ENCODE measurements around the gene PICALM. TPM values are rescaled to one million over a fixed set of nuclear protein-coding genes. Genes with fewer than 3 reads are reported as not detected.

Gene PICALM
- total and polyA plus RNA-seq, 2 of the 4 experiments (the other 2 are of a cell fraction): 235 to 453 TPM

- Histone ChIP-seq H3K4me1 (ENCODE audit: control insufficient read depth, insufficient read depth, low read length) (peaks cover 8% of the 10 kb centered on the region), H2BK5ac (ENCODE audit: low read depth, low read length, poor library complexity, severe bottlenecking) (peak overlapping the region; percentile 69), H2AK5ac (ENCODE audit: low read depth, low read length) (0 out of 2 replicates have a peak overlapping the region, but pooled peaks have one; percentile 33), H2BK20ac (ENCODE audit: low read depth, low read length) (no peak overlapping the region), H3K79me1 (ENCODE audit: low read depth in 1 of 2, low read length in 2 of 2) (peaks cover 12 to 61% of the 10 kb centered on the region in 2 experiments), H3K36me3 (ENCODE audit: control insufficient read depth, insufficient read depth, low read length) (peaks cover 24% of the 10 kb centered on the region), H3K4ac (ENCODE audit: low read depth, low read length) (no peak overlapping the region), H3K56ac (ENCODE audit: extremely low read depth, insufficient read depth, low read length) (no peak overlapping the region), H4K20me1 (ENCODE audit: insufficient read depth, low read length) (peaks cover 30% of the 10 kb centered on the region), H3K18ac (ENCODE audit: low read depth, low read length) (no peak overlapping the region), H3K9ac (ENCODE audit: low read depth, low read length) (no peak overlapping the region; the same call in 1 of the 2 replicates), H3K23ac (ENCODE audit: low read depth, low read length) (0 out of 2 replicates have a peak overlapping the region, but pooled peaks have one; percentile 70), H2AK9ac (replicated peaks; ENCODE audit: low read depth, low read length, poor library complexity) (no peak overlapping the region), H3K14ac (replicated peaks; ENCODE audit: low read depth, low read length) (0 out of 2 replicates have a peak overlapping the region, but pooled peaks have one; percentile 58), H4K91ac (ENCODE audit: insufficient read depth, low read depth, low read length) (no peak overlapping the region), H2BK15ac (ENCODE audit: low read depth, low read length) (0 out of 3 replicates have a peak overlapping the region, but pooled peaks have one; percentile 41), H3K4me2 (ENCODE audit: low read depth, low read length) (no peak overlapping the region), H2AFZ (replicated peaks; ENCODE audit: low read length, poor library complexity) (no peak overlapping the region), H4K5ac (ENCODE audit: low read depth, low read length) (no peak overlapping the region), H3K27ac (ENCODE audit: insufficient read depth, low read length) (no peak overlapping the region), H2BK120ac (ENCODE audit: low read depth, low read length) (no peak overlapping the region), H3K9me3 (ENCODE audit: control insufficient read depth, insufficient read depth, low read length) (no peaks in the 10 kb centered on the region), H3K9me1 (ENCODE audit: insufficient read depth, low read length) (peaks cover 16% of the 10 kb centered on the region), H3K4me3 (ENCODE audit: insufficient read depth, low read depth, low read length) (no peak overlapping the region), H4K8ac (ENCODE audit: low read depth in 2 of 2, low read length in 2 of 2) (0 out of 4 replicates have a peak overlapping the region, but pooled peaks of 1 of the 2 experiments have one; percentile 33), H3K27me3 (ENCODE audit: control insufficient read depth, insufficient read depth, low read length) (no peaks in the 10 kb centered on the region)
- BruUV-seq (replicated peaks): no TSS peak
- intact Hi-C loops (cut with micrococcal nuclease): no loop called here
- ATAC-seq (ENCODE audit: low read depth) (no peak), DNase-seq (no peak)
- CTCF ChIA-PET: no interaction called here
- WGBS, 2 experiments (ENCODE audit: extremely low coverage in 2 of 2, insufficient read length in 1 of 2): no CpG with 5 or more reads among the region's 6 CpGs
- TF ChIP-seq RCOR1 (IDR thresholded peaks at IDR 0.05; ENCODE audit: insufficient replicate concordance, low read length): no peak
- no peak for TF ChIP-seq MAZ (IDR thresholded peaks at IDR 0.05; ENCODE audit: borderline replicate concordance, low read depth, low read length)
- no peak for TF ChIP-seq CHD1 (IDR thresholded peaks at IDR 0.05; ENCODE audit: low read depth, low read length)
- no peak for TF ChIP-seq ELK1 (IDR thresholded peaks at IDR 0.05; ENCODE audit: borderline replicate concordance, low read depth, low read length)
- dilution Hi-C loops (cut with HindIII; ENCODE audit: low sequenced_read_pairs, unreplicated experiment): no loop called here
- POLR2A ChIA-PET (ENCODE audit: unreplicated experiment): no interaction called here
- in situ Hi-C loops (cut with MboI; ENCODE audit: low sequenced_read_pairs): no loop called here
Measured at GRCh38 chr11:85961130-85961529, 107.8 kb downstream of the PICALM start.

Measured in IMR-90 (cell line).